HUES48 (cell line): ENCODE results near the gene ACSBG1.

ENCODE experiments used
- H3K27ac ChIP-seq: one replicate; pipeline ENCODE4 v1.7.0; 2013; ENCODE audit warnings: low read depth, low read length, inconsistent platforms
- H3K27me3 ChIP-seq: 2 replicates; pipeline ENCODE4 v1.6.1; 2013; ENCODE audit warnings: mild to moderate bottlenecking, low read length; ENCODE audit not compliant: control insufficient read depth, insufficient read depth
- H3K36me3 ChIP-seq: 2 replicates; pipeline ENCODE4 v1.6.1; 2013; ENCODE audit warnings: low read length; ENCODE audit not compliant: control insufficient read depth, insufficient read depth
- H3K4me1 ChIP-seq: 2 replicates; pipeline ENCODE4 v1.6.1; 2013; ENCODE audit warnings: mild to moderate bottlenecking, low read length; ENCODE audit not compliant: control insufficient read depth, insufficient read depth
- H3K4me3 ChIP-seq: 2 replicates; pipeline ENCODE4 v1.5.1; 2013; ENCODE audit warnings: mild to moderate bottlenecking, low read depth, low read length
- H3K9ac ChIP-seq: 2 replicates; pipeline ENCODE4 v1.6.1; 2013; ENCODE audit warnings: mild to moderate bottlenecking, low read depth, low read length, moderate library complexity
- H3K9me3 ChIP-seq: 2 replicates; pipeline ENCODE4 v1.6.1; 2013; ENCODE audit warnings: low read length; ENCODE audit not compliant: control insufficient read depth, insufficient read depth

Gene ACSBG1

GRCh38 chr15:78265137-78265460, 30.7 kb upstream of the ACSBG1 start:
- no peak overlapping the region for H3K9ac ChIP-seq
- no peaks in the 10 kb centered on the region for H3K9me3 ChIP-seq
- H3K27me3 ChIP-seq: peaks cover 22% of the 10 kb centered on the region
- peaks cover 5% of the 10 kb centered on the region; the same call in 1 of the 2 replicates for H3K4me1 ChIP-seq
- H3K27ac ChIP-seq: no peak overlapping the region
- H3K36me3 ChIP-seq: no peaks in the 10 kb centered on the region
- peak overlapping the region; percentile 60 for H3K4me3 ChIP-seq

GRCh38 chr15:78264304-78265136, 30.2 kb upstream of the ACSBG1 start, which contains the start of gene DNAJA4:
Gene DNAJA4 (plus strand): TSS chr15:78264562. CDS start chr15:78264764, 202 bp downstream.
- peak within 1 kb of the TSS; percentile 60 for H3K4me3 ChIP-seq
- no peak within 1 kb of the TSS for H3K27ac ChIP-seq
- no peaks in the 10 kb centered on the region for H3K9me3 ChIP-seq
- no peaks in the 10 kb centered on the region for H3K36me3 ChIP-seq
- peak within 1 kb of the TSS; percentile 45; the same call in 1 of the 2 replicates for H3K9ac ChIP-seq
- peaks cover 22% of the 10 kb centered on the region for H3K27me3 ChIP-seq
- peaks cover 5% of the 10 kb centered on the region; the same call in 1 of the 2 replicates for H3K4me1 ChIP-seq

GRCh38 chr15:78263907-78264303, 29.5 kb upstream of the ACSBG1 start:
- peaks cover 22% of the 10 kb centered on the region for H3K27me3 ChIP-seq
- no peaks in the 10 kb centered on the region for H3K9me3 ChIP-seq
- no peaks in the 10 kb centered on the region for H3K36me3 ChIP-seq
- peaks cover 5% of the 10 kb centered on the region; the same call in 1 of the 2 replicates for H3K4me1 ChIP-seq
- no peak overlapping the region for H3K27ac ChIP-seq
- H3K4me3 ChIP-seq: peak overlapping the region; percentile 49
- peak overlapping the region; percentile 45; the same call in 1 of the 2 replicates for H3K9ac ChIP-seq

GRCh38 chr15:78263351-78263781, 29.0 kb upstream of the ACSBG1 start:
- H3K4me3 ChIP-seq: no peak overlapping the region
- H3K36me3 ChIP-seq: no peaks in the 10 kb centered on the region
- no peak overlapping the region for H3K27ac ChIP-seq
- H3K4me1 ChIP-seq: peaks cover 5% of the 10 kb centered on the region; the same call in 1 of the 2 replicates
- peaks cover 22% of the 10 kb centered on the region for H3K27me3 ChIP-seq
- no peak overlapping the region for H3K9ac ChIP-seq
- no peaks in the 10 kb centered on the region for H3K9me3 ChIP-seq

- H3K4me3 ChIP-seq: no peak overlapping the region
- no peak overlapping the region for H3K27ac ChIP-seq
- H3K9ac ChIP-seq: no peak overlapping the region
- H3K9me3 ChIP-seq: no peaks in the 10 kb centered on the region
- H3K27me3 ChIP-seq: peaks cover 22% of the 10 kb centered on the region
- H3K36me3 ChIP-seq: no peaks in the 10 kb centered on the region
- H3K4me1 ChIP-seq: peaks cover 5% of the 10 kb centered on the region; the same call in 1 of the 2 replicates
These were observed 26.7 kb upstream of the ACSBG1 start for GRCh38 chr15:78261062-78261461.

- H3K9me3 ChIP-seq: no peaks in the 10 kb centered on the region
- H3K27me3 ChIP-seq: peaks cover 21% of the 10 kb centered on the region
- no peaks in the 10 kb centered on the region for H3K36me3 ChIP-seq
- H3K9ac ChIP-seq: no peak overlapping the region
- H3K4me3 ChIP-seq: no peak overlapping the region
- no peak overlapping the region for H3K27ac ChIP-seq
- peaks cover 5% of the 10 kb centered on the region; the same call in 1 of the 2 replicates for H3K4me1 ChIP-seq
These were observed 26.1 kb upstream of the ACSBG1 start for GRCh38 chr15:78260489-78260888.

- Histone ChIP-seq H3K4me1 (no peaks in the 10 kb centered on the region; the same call in 1 of the 2 replicates), H3K4me3 (no peak overlapping the region), H3K27me3 (peaks cover 12% of the 10 kb centered on the region), H3K9ac (no peak overlapping the region), H3K9me3 (no peaks in the 10 kb centered on the region), H3K36me3 (no peaks in the 10 kb centered on the region), H3K27ac (no peak overlapping the region)
These were observed 24.9 kb upstream of the ACSBG1 start for GRCh38 chr15:78259232-78259631.

- Histone ChIP-seq H3K27me3 (no peaks in the 10 kb centered on the region), H3K9me3 (no peaks in the 10 kb centered on the region), H3K9ac (no peak overlapping the region), H3K4me1 (no peaks in the 10 kb centered on the region), H3K36me3 (no peaks in the 10 kb centered on the region), H3K4me3 (no peak overlapping the region), H3K27ac (no peak overlapping the region)
These were observed 23.3 kb upstream of the ACSBG1 start for GRCh38 chr15:78257681-78258080.

- no peak overlapping the region for H3K9ac ChIP-seq
- H3K9me3 ChIP-seq: no peaks in the 10 kb centered on the region
- H3K4me3 ChIP-seq: no peak overlapping the region
- no peaks in the 10 kb centered on the region for H3K27me3 ChIP-seq
- H3K36me3 ChIP-seq: no peaks in the 10 kb centered on the region
- H3K4me1 ChIP-seq: no peaks in the 10 kb centered on the region
- H3K27ac ChIP-seq: no peak overlapping the region
These were observed 21.7 kb upstream of the ACSBG1 start for GRCh38 chr15:78256044-78256437.

GRCh38 chr15:78255421-78256043, 21.2 kb upstream of the ACSBG1 start:
- Histone ChIP-seq H3K9ac (no peak overlapping the region), H3K9me3 (no peaks in the 10 kb centered on the region), H3K4me3 (no peak overlapping the region), H3K4me1 (no peaks in the 10 kb centered on the region), H3K27me3 (no peaks in the 10 kb centered on the region), H3K27ac (no peak overlapping the region), H3K36me3 (no peaks in the 10 kb centered on the region)

- no peaks in the 10 kb centered on the region for H3K27me3 ChIP-seq
- no peak overlapping the region for H3K4me3 ChIP-seq
- H3K9ac ChIP-seq: no peak overlapping the region
- H3K27ac ChIP-seq: no peak overlapping the region
- no peaks in the 10 kb centered on the region for H3K36me3 ChIP-seq
- no peaks in the 10 kb centered on the region for H3K4me1 ChIP-seq
- no peaks in the 10 kb centered on the region for H3K9me3 ChIP-seq
These were observed 16.8 kb upstream of the ACSBG1 start for GRCh38 chr15:78251136-78251535.
